IMR-90 (cell line): Measurements from ENCODE around the gene SH3BP2. TPM values are rescaled to one million over a fixed set of nuclear protein-coding genes. Genes with fewer than 3 reads are reported as not detected.

Source experiments
- ATAC-seq: fragments of 200-7000 bp; cut with Tn5 transposase; 2 replicates; pipeline ENCODE4 v1.9.1; 2020; ENCODE audit warnings: low read depth, mild to moderate bottlenecking, moderate library complexity
- BruUV-seq: library from RNA; stranded (reverse); fragments of 400-500 nt; replicated peaks from 2 replicates; lab custom pipeline; 2021; lab: Mats Ljungman, UMichigan
- CTCF ChIA-PET: fragments of 300-600 bp; formaldehyde crosslinking; extraction: SDS; loops from one replicate; lab custom pipeline; 2021; ENCODE audit warnings: antibody characterized with exemption; lab: Yijun Ruan, JAX
- POLR2A ChIA-PET: fragments of 300-600 bp; sonication (Branson Sonifier 250); formaldehyde crosslinking; loops from one replicate; lab custom pipeline; 2022; ENCODE audit warnings: antibody characterized with exemption; ENCODE audit not compliant: unreplicated experiment; lab: Charles Lee
- DNase-seq: peaks from one replicate; pipeline ENCODE4 v3.0.0; 2013
- H2AFZ ChIP-seq: replicated peaks from 2 replicates; pipeline ENCODE3; 2013; ENCODE audit warnings: low read length, mild to moderate bottlenecking; ENCODE audit not compliant: poor library complexity
- H2AK5ac ChIP-seq: 2 replicates; pipeline ENCODE4 v1.6.1; 2013; ENCODE audit warnings: low read depth, low read length, inconsistent platforms
- H2AK9ac ChIP-seq: replicated peaks from 2 replicates; pipeline ENCODE3; 2013; ENCODE audit warnings: mild to moderate bottlenecking, low read depth, low read length, moderate library complexity; ENCODE audit not compliant: poor library complexity
- H2BK120ac ChIP-seq: 2 replicates; pipeline ENCODE4 v1.6.1; 2013; ENCODE audit warnings: low read depth, low read length, inconsistent platforms
- H2BK15ac ChIP-seq: 3 replicates; pipeline ENCODE4 v1.6.1; 2013; ENCODE audit warnings: low read depth, low read length, inconsistent platforms
- H2BK20ac ChIP-seq: 2 replicates; pipeline ENCODE4 v1.6.1; 2013; ENCODE audit warnings: low read depth, mild to moderate bottlenecking, inconsistent platforms, low read length, moderate library complexity
- H2BK5ac ChIP-seq: 2 replicates; pipeline ENCODE4 v1.6.1; 2013; ENCODE audit warnings: mild to moderate bottlenecking, low read depth, low read length, inconsistent platforms; ENCODE audit not compliant: poor library complexity, severe bottlenecking
- H3K14ac ChIP-seq: replicated peaks from 2 replicates; pipeline ENCODE4 v1.6.1; 2013; ENCODE audit warnings: low read depth, low read length, inconsistent platforms
- H3K18ac ChIP-seq: 2 replicates; pipeline ENCODE4 v1.6.1; 2013; ENCODE audit warnings: low read depth, low read length, control low read depth
- H3K23ac ChIP-seq: 2 replicates; pipeline ENCODE4 v1.6.1; 2013; ENCODE audit warnings: low read depth, low read length, inconsistent platforms
- H3K27ac ChIP-seq: 2 replicates; pipeline ENCODE4 v1.5.1; 2013; ENCODE audit warnings: mild to moderate bottlenecking, control low read depth, low read length; ENCODE audit not compliant: insufficient read depth
- H3K27me3 ChIP-seq: 2 replicates; pipeline ENCODE4 v1.6.1; 2013; ENCODE audit warnings: low read length; ENCODE audit not compliant: control insufficient read depth, insufficient read depth
- H3K36me3 ChIP-seq: 2 replicates; pipeline ENCODE4 v1.6.1; 2013; ENCODE audit warnings: low read length, mixed read lengths; ENCODE audit not compliant: control insufficient read depth, insufficient read depth
- H3K4ac ChIP-seq: 2 replicates; pipeline ENCODE4 v1.6.1; 2013; ENCODE audit warnings: low read depth, low read length, inconsistent platforms
- H3K4me1 ChIP-seq: 2 replicates; pipeline ENCODE4 v1.6.1; 2013; ENCODE audit warnings: low read length, mixed read lengths; ENCODE audit not compliant: control insufficient read depth, insufficient read depth
- H3K4me2 ChIP-seq: 2 replicates; pipeline ENCODE4 v1.6.1; 2013; ENCODE audit warnings: low read depth, mild to moderate bottlenecking, control low read depth, low read length, moderate library complexity
- H3K4me3 ChIP-seq: 2 replicates; pipeline ENCODE4 v1.5.1; 2013; ENCODE audit warnings: low read depth, mild to moderate bottlenecking, control low read depth, low read length, moderate library complexity; ENCODE audit not compliant: insufficient read depth
- H3K56ac ChIP-seq: 2 replicates; pipeline ENCODE4 v1.6.1; 2013; ENCODE audit warnings: low read length, inconsistent platforms; ENCODE audit not compliant: insufficient read depth; ENCODE audit errors: extremely low read depth
- H3K79me1 ChIP-seq, 2 experiments: 2 replicates each; pipeline ENCODE4 v1.6.1; 2013; ENCODE audit warnings: low read length in 2 of 2, inconsistent platforms in 1 of 2, low read depth in 1 of 2
- H3K9ac ChIP-seq: 2 replicates; pipeline ENCODE4 v1.6.1; 2013; ENCODE audit warnings: low read depth, low read length, control low read depth
- H3K9me1 ChIP-seq: 2 replicates; pipeline ENCODE4 v1.6.1; 2013; ENCODE audit warnings: low read length, inconsistent platforms; ENCODE audit not compliant: insufficient read depth
- H3K9me3 ChIP-seq: 2 replicates; pipeline ENCODE4 v1.6.1; 2013; ENCODE audit warnings: low read length; ENCODE audit not compliant: control insufficient read depth, insufficient read depth
- H4K20me1 ChIP-seq: 2 replicates; pipeline ENCODE4 v1.6.1; 2013; ENCODE audit warnings: low read length, inconsistent platforms; ENCODE audit not compliant: insufficient read depth
- H4K5ac ChIP-seq: 2 replicates; pipeline ENCODE4 v1.6.1; 2013; ENCODE audit warnings: mild to moderate bottlenecking, low read depth, low read length, control low read depth
- H4K8ac ChIP-seq, 2 experiments: 2 replicates each; pipeline ENCODE4 v1.6.1; 2013; ENCODE audit warnings: low read depth in 2 of 2, low read length in 2 of 2, control low read depth in 1 of 2, inconsistent platforms in 1 of 2
- H4K91ac ChIP-seq: 2 replicates; pipeline ENCODE4 v1.6.1; 2013; ENCODE audit warnings: low read depth, low read length, inconsistent platforms; ENCODE audit not compliant: insufficient read depth
- CHD1 ChIP-seq: IDR thresholded peaks from 2 replicates; pipeline ENCODE4 v1.6.1; 2012; ENCODE audit warnings: low read depth, low read length, improper control_type of control experiment
- MAFK ChIP-seq: IDR thresholded peaks from 2 replicates; pipeline ENCODE4 v1.6.1; 2012; ENCODE audit warnings: low read depth, low read length, improper control_type of control experiment
- MAZ ChIP-seq: IDR thresholded peaks from 2 replicates; pipeline ENCODE4 v1.6.1; 2012; ENCODE audit warnings: low read depth, mild to moderate bottlenecking, low read length, improper control_type of control experiment, moderate library complexity, borderline replicate concordance
- NFE2L2 ChIP-seq: fragments of 150-350 bp; IDR thresholded peaks from 2 replicates; pipeline ENCODE4 v1.6.1; 2016; ENCODE audit warnings: low read depth, mild to moderate bottlenecking, low read length
- POLR2A ChIP-seq: IDR thresholded peaks from 2 replicates; pipeline ENCODE4 v1.6.1; 2012; ENCODE audit warnings: mild to moderate bottlenecking, low read depth, low read length
- RAD21 ChIP-seq: IDR thresholded peaks from 2 replicates; pipeline ENCODE4 v1.6.1; 2012; ENCODE audit warnings: low read length, improper control_type of control experiment
- RCOR1 ChIP-seq: IDR thresholded peaks from 2 replicates; pipeline ENCODE4 v1.6.1; 2012; ENCODE audit warnings: mild to moderate bottlenecking, low read length, improper control_type of control experiment; ENCODE audit not compliant: insufficient replicate concordance
- SMC3 ChIP-seq: fragments of 150-350 bp; IDR thresholded peaks from 2 replicates; pipeline ENCODE4 v1.6.1; 2016; ENCODE audit warnings: low read depth, mild to moderate bottlenecking, antibody characterized with exemption, low read length, moderate library complexity
- WGBS, 2 experiments: methylation state at CpG; one replicate each; pipeline versions ENCODE4 v1.1.5 to v1.1.7; 2013; ENCODE audit warnings: missing lambda C conversion rate in 2 of 2; ENCODE audit not compliant: insufficient read length in 1 of 2; ENCODE audit errors: extremely low coverage in 2 of 2; 5-methylcytosine and 5-hydroxymethylcytosine counted together
- dilution Hi-C: fragments of 300-500 bp; cut with HindIII; formaldehyde crosslinking; loops from one replicate; pipeline ENCODE4 v1.14.3; 2018; ENCODE audit warnings: low sequenced_read_pairs; ENCODE audit not compliant: unreplicated experiment
- in situ Hi-C: fragments of 300-500 bp; cut with MboI; formaldehyde crosslinking; loops from 3 replicates; pipeline ENCODE4 v1.14.3; 2019; ENCODE audit warnings: low sequenced_read_pairs, inconsistent platforms, mixed read lengths
- intact Hi-C: fragments of 100-400 bp; cut with micrococcal nuclease; formaldehyde crosslinking; loops from 2 replicates; pipeline ENCODE4 v1.10.0; 2022
- polyA plus RNA-seq, 3 experiments: library from polyadenylated mRNA; depleted of rRNA; stranded (reverse); fragments of >200 nt; gene quantifications; 2 replicates each; pipeline ENCODE4 v1.2.3, GENCODE V29; 2012; ENCODE audit warnings: low replicate concordance in 1 of 3
- total RNA-seq: library from RNA; depleted of rRNA; stranded (reverse); fragments of >200 nt; gene quantifications from 2 replicates; pipeline ENCODE4 v1.2.3, GENCODE V29; 2012

SH3BP2 gene
- total and polyA plus RNA-seq, 2 of the 4 experiments (the other 2 are of a cell fraction): 9.0 to 37.2 TPM

DNA sequence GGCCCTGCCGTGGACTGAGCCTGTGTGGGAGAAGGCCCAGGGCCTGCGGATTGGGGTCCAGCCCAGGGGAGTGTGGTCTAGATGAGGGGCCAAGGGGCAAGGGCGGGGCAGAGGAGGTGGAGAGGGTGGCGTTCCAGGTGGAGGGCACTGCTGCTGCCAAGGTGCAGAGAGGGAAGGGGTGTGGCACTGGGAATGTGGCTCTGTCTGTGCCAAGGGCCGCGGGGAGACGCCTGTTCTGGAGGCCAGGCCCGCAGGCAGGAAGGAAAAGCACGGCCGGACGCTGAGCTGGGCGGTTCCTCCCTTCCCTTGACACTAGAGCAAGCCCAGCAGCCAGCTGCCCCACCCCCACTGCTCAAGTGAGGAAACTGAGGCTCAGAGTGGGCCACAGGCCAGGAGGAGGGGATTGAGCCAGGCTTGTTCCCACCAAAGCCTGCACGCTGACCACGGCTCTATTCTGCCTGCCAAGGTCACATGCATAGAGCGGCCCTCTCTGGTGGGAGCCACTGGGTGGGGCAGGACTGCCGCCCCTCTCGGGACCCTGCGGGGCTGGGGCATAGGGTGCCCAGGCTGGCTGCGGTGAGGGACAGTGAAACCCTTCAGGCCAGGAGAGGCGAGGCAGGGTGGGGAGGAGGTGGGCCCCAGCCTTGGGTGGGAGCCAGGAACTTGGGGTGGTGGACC lies 13.0 kb downstream of the SH3BP2 start:
- CTCF ChIA-PET: no interaction called here
- no peak overlapping the region for H2AK5ac ChIP-seq

More for the DNA sequence above, 13.0 kb downstream of the SH3BP2 start:
- H3K18ac ChIP-seq: no peak overlapping the region
- H3K36me3 ChIP-seq: 0 out of 2 replicates have a peak, but pooled peaks cover 2% of the 10 kb centered on the region
- DNase-seq (no peak), ATAC-seq (no peak)
- dilution Hi-C loops (no loop called here), in situ Hi-C loops (no loop called here), intact Hi-C loops (no loop called here)
- TF ChIP-seq MAZ: no peak
- no peak for TF ChIP-seq RAD21
- no peak for TF ChIP-seq NFE2L2
- TF ChIP-seq CHD1: no peak
- TF ChIP-seq SMC3: no peak
- no peak for TF ChIP-seq POLR2A
- no peak for TF ChIP-seq MAFK
- no peak for TF ChIP-seq RCOR1
- no peak overlapping the region for H2BK5ac ChIP-seq
- no peak overlapping the region for H4K91ac ChIP-seq
- peaks cover 5% of the 10 kb centered on the region; the same call in 1 of the 2 replicates for H3K9me1 ChIP-seq
- no peaks in the 10 kb centered on the region for H3K27me3 ChIP-seq
- no peak overlapping the region for H2BK15ac ChIP-seq
- H3K79me1 ChIP-seq: peaks cover 0 to 59% of the 10 kb centered on the region in 2 experiments
- H3K27ac ChIP-seq: no peak overlapping the region
- no peak overlapping the region for H3K4me3 ChIP-seq
- H3K4me1 ChIP-seq: peaks cover 19% of the 10 kb centered on the region
- no peak overlapping the region for H3K23ac ChIP-seq
- no peak overlapping the region for H3K56ac ChIP-seq
- no peak overlapping the region for H3K14ac ChIP-seq
- no peak overlapping the region for H4K5ac ChIP-seq
- peak overlapping the region; percentile 32 for H2AFZ ChIP-seq
- H2AK9ac ChIP-seq: peak overlapping the region; percentile 61
- POLR2A ChIA-PET: no interaction called here
- H2BK20ac ChIP-seq: no peak overlapping the region
- H3K4me2 ChIP-seq: no peak overlapping the region
- H3K9ac ChIP-seq: no peak overlapping the region
- no peak overlapping the region for H4K8ac ChIP-seq
- no peak overlapping the region for H2BK120ac ChIP-seq
- H3K9me3 ChIP-seq: no peaks in the 10 kb centered on the region
- WGBS, 2 experiments: 69% methylated on average over 5 of the region's 20 CpGs; no CpG with 5 or more reads in 1 of the 2 experiments
- H4K20me1 ChIP-seq: peaks cover 9% of the 10 kb centered on the region; the same call in 1 of the 2 replicates
- no TSS peak for BruUV-seq
- H3K4ac ChIP-seq: no peak overlapping the region
